ES-I3 (cell line): ENCODE data around the gene MAP2K5.

Experiments used
- H3K36me3 ChIP-seq: 2 replicates; pipeline ENCODE4 v1.6.1; 2013; ENCODE audit warnings: mild to moderate bottlenecking, low read length, control low read depth, moderate library complexity; ENCODE audit not compliant: insufficient read depth
- H3K4me1 ChIP-seq: 2 replicates; pipeline ENCODE4 v1.6.1; 2013; ENCODE audit warnings: mild to moderate bottlenecking, control low read depth, low read length; ENCODE audit not compliant: insufficient read depth
- H3K9ac ChIP-seq: 2 replicates; pipeline ENCODE4 v1.6.1; 2013; ENCODE audit warnings: low read depth, mild to moderate bottlenecking, low read length, moderate library complexity
- H3K9me3 ChIP-seq: 2 replicates; pipeline ENCODE4 v1.6.1; 2013; ENCODE audit warnings: mild to moderate bottlenecking, low read length, moderate library complexity; ENCODE audit not compliant: control insufficient read depth, insufficient read depth

MAP2K5 gene

DNA sequence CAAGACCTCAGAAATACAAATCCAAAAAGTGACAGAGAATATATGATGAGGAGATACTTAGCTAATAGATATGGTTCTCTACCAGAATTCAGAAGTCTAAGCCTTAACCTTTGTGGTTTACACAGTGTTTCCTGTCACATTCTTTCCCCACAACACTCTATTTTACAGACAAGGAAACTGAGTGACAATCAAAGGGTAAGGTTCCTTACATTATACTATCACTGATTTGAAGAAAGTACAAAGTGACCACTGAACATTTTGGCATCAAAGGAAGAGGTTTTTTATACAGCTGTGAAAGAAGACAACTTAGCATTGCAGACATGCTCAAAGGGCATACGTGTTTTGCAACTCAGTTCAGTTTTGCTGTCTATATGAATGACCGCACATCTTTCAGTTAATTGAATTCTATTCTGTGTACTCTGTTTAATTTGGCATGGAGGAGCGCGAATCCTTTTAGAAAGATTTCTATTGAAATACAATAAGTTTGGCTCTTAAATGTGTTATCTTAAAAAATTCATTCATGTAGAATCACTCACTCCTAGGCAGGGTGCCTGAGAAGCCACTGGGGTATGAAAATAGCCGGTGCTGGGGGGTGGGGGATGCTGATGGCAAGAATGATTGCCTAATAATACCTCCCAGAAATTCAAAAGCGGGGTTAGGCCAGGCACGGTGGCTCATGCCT, 216.3 kb downstream of the MAP2K5 start:
- no peaks in the 10 kb centered on the region for H3K36me3 ChIP-seq
- H3K9ac ChIP-seq: no peak overlapping the region
- no peaks in the 10 kb centered on the region for H3K9me3 ChIP-seq
- no peaks in the 10 kb centered on the region for H3K4me1 ChIP-seq

DNA sequence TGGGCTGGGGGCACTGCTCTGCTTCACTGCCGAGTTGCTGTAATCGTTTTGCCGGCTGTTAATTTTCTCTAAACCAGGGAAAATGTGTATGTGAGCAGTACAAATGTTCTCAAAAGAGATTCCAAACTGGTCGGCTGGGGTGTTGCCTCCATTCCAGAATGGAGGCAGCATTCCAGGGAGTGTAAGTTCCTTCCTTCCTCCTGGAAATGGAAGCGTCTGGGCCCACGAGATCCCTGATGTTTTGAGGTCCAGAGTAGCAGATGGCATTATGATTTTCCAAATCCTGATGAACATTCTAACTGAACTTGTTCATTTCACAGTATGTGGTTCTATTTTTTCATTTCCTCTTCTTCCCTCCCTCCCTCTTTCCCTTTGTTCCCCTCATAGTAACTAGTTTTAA, 218.4 kb downstream of the MAP2K5 start:
- Histone ChIP-seq H3K9me3 (no peaks in the 10 kb centered on the region), H3K9ac (no peak overlapping the region), H3K36me3 (no peaks in the 10 kb centered on the region), H3K4me1 (peaks cover under 1% of the 10 kb centered on the region; the same call in 1 of the 2 replicates)

DNA sequence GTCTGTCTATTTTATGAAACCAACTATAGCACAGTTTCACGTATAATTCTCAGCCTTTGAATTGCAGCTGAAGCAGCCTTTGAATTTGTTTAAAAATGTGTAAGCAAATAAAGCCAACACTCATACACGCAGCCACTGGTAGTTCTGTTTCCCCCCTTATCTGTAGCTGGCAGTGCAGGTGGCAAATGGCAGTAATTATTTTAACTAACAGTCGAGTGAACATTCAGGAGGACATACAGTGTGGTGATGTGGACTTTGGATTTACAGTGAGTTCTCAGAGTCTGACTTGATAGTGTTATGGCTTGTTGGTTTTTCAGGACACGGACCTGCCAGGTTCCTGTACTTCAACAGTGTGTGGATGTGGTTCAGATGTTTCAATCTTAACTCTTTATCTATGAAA, 218.8 kb downstream of the MAP2K5 start:
- Histone ChIP-seq H3K9ac (no peak overlapping the region), H3K4me1 (peaks cover 5% of the 10 kb centered on the region; the same call in 1 of the 2 replicates)

DNA sequence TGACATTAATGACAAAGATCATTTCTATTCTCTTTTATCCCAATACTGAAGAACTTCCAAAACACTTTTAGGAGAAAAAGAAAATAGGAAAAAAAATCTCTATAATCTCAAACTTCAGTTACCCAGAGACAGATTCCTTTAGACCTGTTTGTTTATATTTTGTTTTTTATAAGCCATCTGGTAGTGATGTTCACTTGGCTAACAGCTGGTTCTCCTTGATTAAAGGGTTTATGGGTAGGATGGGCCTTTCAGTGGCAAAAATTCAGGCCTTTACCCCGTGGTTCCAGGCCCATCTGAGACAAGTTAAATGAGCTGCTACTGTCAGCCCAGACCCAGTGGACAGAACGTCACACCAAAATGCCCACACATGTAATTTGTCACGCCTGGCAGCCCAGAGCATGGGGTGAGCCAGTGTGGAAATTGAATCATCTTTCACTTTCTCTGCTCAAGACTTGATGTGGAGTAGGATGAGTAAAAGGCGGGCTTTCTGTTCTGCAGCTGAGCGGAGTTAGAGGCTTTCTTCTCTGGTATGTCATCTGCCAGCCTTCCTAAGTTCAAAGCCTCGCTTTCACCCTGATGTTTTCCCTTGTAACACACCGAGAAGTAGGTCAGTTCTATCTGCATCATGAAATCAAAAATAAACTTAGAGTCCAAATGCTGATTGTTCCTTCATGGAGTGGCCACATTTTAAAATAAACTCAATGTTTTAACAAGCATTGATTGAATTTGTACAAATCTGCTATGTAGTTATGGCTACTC, 220.3 kb downstream of the MAP2K5 start:
- Histone ChIP-seq H3K4me1 (peaks cover 11% of the 10 kb centered on the region; the same call in 1 of the 2 replicates), H3K9ac (no peak overlapping the region), H3K9me3 (no peaks in the 10 kb centered on the region), H3K36me3 (no peaks in the 10 kb centered on the region)

More for the DNA sequence above, 218.8 kb downstream of the MAP2K5 start:
- H3K9me3 ChIP-seq: no peaks in the 10 kb centered on the region
- no peaks in the 10 kb centered on the region for H3K36me3 ChIP-seq

DNA sequence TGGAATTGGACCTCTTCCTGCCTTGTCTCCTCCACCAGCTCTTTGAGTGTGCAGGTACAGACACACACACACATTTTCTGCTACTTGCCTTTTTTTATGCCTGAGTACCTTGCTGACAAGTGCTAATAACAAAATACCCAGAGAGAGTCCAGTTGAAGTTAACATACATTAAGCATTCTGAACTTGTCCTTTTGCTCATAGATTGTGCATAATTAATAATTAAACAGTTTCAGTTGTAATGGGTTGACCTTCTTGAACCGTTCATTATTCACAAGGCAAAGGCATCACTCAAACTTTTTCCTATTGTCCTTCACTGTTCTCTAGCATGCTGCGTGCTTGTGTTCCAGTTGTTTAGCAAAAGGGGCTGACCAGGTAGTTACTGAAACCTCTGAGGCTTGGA, 223.2 kb downstream of the MAP2K5 start:
- no peak overlapping the region for H3K9ac ChIP-seq
- H3K9me3 ChIP-seq: no peaks in the 10 kb centered on the region
- H3K36me3 ChIP-seq: no peaks in the 10 kb centered on the region
- peaks cover 11% of the 10 kb centered on the region; the same call in 1 of the 2 replicates for H3K4me1 ChIP-seq

DNA sequence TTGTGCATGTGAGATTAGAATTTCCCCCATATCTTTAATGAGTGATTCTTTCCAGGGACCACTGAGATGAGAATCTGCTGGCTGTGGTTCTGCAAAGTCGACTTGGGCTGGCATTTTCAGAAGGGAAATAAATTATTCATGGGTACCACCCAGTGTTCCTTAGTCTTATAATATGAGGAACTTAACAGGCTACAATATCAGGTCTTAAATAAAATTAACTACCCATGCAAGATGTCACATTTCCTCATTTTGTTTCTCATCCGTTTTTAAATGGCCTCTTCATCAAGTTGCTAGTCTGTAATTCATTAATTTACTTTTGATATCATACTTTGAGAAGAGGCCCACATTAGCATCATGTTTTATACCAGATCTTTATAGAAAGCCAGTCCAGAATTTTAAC, 224.5 kb downstream of the MAP2K5 start:
- Histone ChIP-seq H3K9ac (no peak overlapping the region), H3K4me1 (peaks cover 11% of the 10 kb centered on the region; the same call in 1 of the 2 replicates)

DNA sequence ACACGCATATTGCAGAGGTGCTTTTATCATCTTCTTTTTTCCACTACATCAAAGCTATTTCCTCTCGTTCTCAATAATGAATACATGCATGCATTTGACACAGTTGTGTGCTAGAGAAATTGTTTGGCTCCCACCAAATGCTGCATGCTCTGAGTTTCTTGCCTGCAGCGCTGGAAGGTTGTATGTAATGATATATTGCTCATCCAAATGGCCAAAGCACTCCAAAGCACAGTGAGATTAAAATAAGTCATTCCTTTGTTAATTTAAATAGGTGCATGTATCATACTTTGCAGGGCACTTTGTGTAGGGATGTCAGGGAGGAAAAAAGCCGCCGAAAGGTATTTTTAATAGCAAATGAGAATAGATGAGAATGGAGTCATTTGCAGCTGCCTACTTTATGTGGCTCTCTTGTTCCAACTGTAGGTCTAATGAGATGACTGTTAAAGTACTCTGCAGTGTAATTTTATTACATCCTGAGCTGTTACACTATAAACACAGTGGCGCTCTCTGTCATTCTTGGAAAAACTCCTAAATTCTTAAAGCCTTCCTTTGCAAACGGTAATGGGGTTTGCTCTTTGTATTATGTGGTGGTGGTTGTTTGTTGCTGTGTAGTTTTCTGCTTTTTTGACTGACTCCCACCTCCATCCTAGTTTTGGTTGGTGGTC, 225.9 kb downstream of the MAP2K5 start:
- Histone ChIP-seq H3K4me1 (peaks cover 11% of the 10 kb centered on the region; the same call in 1 of the 2 replicates), H3K9me3 (no peaks in the 10 kb centered on the region), H3K9ac (no peak overlapping the region)

More for the DNA sequence above, 224.5 kb downstream of the MAP2K5 start:
- Histone ChIP-seq H3K36me3 (no peaks in the 10 kb centered on the region), H3K9me3 (no peaks in the 10 kb centered on the region)

DNA sequence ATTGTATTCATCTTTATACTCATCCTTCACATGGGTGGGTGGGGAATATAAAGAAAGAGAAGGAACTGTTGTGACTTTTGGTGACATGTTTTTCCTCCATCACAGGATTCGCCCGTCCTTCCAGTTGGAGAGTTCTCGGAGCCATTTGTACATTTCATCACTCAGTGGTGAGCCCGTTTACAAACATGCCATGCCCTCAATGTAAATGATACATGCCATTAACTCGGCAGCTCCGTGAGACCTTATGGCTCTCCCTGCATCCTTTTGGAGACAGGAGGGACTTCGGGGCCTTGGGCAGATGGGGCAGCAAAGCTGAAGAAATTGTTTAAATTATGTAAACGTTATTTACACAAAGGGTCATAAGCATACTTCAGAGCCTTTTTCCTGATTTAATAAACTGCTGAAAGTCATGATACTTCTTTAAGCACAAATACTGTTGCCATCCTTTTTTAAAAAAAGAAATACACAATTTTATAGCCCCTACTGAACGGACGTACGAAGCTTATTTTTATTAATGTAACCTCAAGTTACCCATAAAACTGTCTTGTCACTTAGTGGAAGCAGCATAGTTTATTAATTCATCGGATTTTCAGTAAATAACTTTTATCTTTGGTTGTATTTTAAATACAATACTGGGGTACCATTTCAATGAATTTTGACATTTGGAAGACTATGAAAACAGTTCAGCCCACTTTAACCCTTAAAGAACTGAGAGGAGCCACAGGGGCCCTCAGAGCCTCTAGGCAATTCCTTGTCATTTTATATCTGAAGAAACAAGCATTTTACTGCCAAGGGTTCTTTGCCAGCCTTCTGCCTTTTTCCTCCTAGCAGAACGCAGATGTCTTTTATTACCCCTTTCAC, 227.2 kb downstream of the MAP2K5 start:
- Histone ChIP-seq H3K9me3 (no peaks in the 10 kb centered on the region), H3K36me3 (no peaks in the 10 kb centered on the region), H3K9ac (no peak overlapping the region), H3K4me1 (peaks cover 11% of the 10 kb centered on the region; the same call in 1 of the 2 replicates)

More for the DNA sequence above, 225.9 kb downstream of the MAP2K5 start:
- no peaks in the 10 kb centered on the region for H3K36me3 ChIP-seq

DNA sequence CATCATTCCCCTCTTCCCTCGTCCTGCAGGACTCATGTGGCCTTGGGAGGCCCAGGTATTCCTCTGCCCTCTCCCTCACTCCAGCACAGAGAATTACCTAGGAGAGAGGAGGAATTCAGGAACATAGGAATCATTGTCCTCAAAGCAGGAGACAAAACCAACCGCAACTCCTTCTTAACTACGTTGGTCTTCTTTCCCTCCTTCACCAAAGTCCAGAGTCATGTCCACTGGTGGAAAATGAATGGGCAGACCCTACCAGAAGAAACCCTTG, 227.8 kb downstream of the MAP2K5 start:
- H3K9me3 ChIP-seq: no peaks in the 10 kb centered on the region
- H3K9ac ChIP-seq: no peak overlapping the region
- H3K36me3 ChIP-seq: no peaks in the 10 kb centered on the region
- peaks cover 11% of the 10 kb centered on the region; the same call in 1 of the 2 replicates for H3K4me1 ChIP-seq

DNA sequence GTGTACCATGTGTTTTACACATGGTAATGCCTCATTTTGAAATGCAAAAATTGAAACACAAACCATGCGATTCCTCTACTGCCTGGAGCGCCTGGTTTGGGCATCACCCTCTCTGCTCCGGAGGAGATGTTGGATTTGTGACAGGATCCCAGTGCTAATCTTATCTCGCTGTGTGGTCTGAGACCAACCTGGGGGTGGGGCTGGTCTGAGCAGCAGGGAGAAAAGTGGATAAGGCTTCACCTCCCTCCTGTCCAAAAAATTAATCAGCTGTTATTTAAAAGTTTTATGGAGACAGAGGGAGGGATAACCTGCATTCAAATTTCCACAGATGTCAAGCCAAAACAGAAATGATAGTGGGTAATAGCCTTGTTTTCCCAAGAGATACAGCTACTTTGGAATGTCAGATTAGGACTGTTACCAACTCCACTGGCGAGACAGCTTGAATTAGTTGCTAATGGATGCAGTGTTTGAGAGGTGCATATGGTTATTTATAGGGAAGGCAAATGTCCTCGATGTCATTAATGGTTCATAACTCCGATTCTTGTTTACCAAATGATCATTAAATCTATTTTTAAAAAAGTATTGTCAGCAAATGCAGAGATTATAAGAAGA, 228.8 kb downstream of the MAP2K5 start:
- Histone ChIP-seq H3K36me3 (no peaks in the 10 kb centered on the region), H3K9me3 (no peaks in the 10 kb centered on the region), H3K9ac (no peak overlapping the region), H3K4me1 (peaks cover 7% of the 10 kb centered on the region; the same call in 1 of the 2 replicates)

DNA sequence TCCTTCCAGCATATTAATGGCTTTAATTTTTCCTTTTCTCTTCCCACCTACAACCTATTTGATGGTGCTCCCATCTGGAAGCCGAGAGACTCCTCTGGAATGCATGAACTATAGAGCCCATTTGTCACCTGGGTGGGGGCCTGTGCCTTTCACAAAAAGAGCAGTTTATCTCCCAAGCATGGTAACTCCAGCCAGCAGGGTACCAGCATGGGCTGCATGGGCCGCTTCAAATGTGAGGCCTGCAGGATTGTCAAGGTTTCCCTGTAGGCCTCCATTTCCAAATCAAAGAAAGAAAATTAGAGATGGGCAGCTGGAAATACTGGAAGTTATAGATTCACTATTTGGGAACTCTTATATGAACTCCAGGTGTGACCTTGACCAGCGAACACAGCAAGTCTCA, 232.1 kb downstream of the MAP2K5 start:
- H3K36me3 ChIP-seq: no peaks in the 10 kb centered on the region
- H3K4me1 ChIP-seq: peaks cover 4% of the 10 kb centered on the region
- no peaks in the 10 kb centered on the region for H3K9me3 ChIP-seq

DNA sequence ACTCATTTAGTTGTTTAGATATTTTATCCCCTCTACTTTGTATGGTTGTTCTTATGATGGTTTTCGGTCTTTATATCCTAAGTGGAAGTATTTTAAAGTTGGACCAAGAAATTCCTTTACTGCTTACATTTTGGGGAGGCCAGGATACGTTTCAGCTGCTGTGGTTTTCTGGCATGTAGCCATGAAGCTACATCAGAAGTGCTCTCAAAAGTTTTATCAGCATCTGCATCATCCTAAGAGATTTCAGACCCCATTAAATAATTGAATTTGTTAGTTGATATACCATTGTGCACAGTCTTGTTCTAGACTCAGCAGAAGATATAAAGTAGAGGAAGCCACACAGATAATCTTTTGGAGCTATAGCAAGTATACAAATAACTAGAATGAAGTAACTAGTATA, 232.7 kb downstream of the MAP2K5 start:
- no peaks in the 10 kb centered on the region for H3K9me3 ChIP-seq
- peaks cover 10% of the 10 kb centered on the region for H3K4me1 ChIP-seq
- H3K36me3 ChIP-seq: no peaks in the 10 kb centered on the region
- H3K9ac ChIP-seq: no peak overlapping the region

More for the DNA sequence above, 232.1 kb downstream of the MAP2K5 start:
- no peak overlapping the region for H3K9ac ChIP-seq

DNA sequence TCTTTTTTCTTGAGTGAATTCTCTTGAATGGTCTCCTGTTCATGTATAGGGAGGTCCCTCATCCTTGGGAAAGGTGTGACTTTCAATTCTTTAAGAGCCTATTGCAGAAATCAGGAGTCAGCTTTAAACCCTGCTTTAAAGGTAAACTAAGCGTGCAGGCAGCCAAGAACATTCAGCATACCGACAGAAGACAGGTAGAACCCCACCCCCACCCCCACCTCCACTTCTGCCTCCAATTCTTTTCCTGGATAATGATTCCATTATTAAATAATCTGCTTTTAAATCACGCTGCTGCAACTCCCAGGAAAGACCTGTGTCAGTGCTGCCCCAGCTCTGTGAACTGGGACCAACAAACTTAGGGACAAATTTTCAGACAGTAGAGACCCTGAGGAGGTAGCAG, 233.5 kb downstream of the MAP2K5 start:
- Histone ChIP-seq H3K4me1 (peaks cover 12% of the 10 kb centered on the region), H3K9ac (no peak overlapping the region), H3K9me3 (no peaks in the 10 kb centered on the region), H3K36me3 (no peaks in the 10 kb centered on the region)

DNA sequence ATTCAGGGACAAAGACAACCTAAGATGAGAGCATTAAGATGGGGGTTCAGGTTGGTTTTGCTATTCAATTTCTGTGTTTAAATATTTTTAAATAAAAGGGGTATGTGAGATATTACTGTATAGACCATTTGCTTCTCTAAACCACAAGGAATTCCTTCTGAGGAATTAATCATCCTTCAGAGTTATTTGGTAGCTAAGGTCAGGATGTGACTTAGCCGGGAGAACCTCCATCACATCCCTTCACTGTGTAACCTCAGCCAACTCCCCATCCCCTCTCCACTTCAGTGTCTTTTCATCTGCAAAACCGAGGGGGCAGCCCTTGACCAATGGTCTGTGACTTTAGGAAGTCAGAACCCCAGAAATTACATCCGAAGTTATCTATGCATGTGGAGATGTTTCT, 234.1 kb downstream of the MAP2K5 start:
- no peak overlapping the region for H3K9ac ChIP-seq
- H3K4me1 ChIP-seq: peaks cover 12% of the 10 kb centered on the region
- H3K9me3 ChIP-seq: no peaks in the 10 kb centered on the region
- no peaks in the 10 kb centered on the region for H3K36me3 ChIP-seq
